ENCODE results near the gene POLR3K.
"Not testable (repeated sequence)": the region's sequence is repeated elsewhere in the genome, so short reads cannot be mapped to it uniquely, and the experiment has no call there.

Gene POLR3K

GRCh38 chr16:63998-64913, 10.8 kb upstream of the POLR3K start:
- DNase-seq (ENCODE audit: low read depth in 2 of 2), result no peak

- DNase-seq (ENCODE audit: low read depth in 2 of 2), result no peak
Measured at GRCh38 chr16:63466-63865, 10.1 kb upstream of the POLR3K start.

GRCh38 chr16:62968-63391, 9.6 kb upstream of the POLR3K start:
- DNase-seq (ENCODE audit: low read depth in 2 of 2), result no peak

GRCh38 chr16:62283-62967, 9.0 kb upstream of the POLR3K start:
- no peak for DNase-seq (ENCODE audit: low read depth in 2 of 2)

- no peak for DNase-seq (ENCODE audit: low read depth in 2 of 2)
Measured at GRCh38 chr16:61879-62281, 8.5 kb upstream of the POLR3K start.

GRCh38 chr16:60929-61878, 7.8 kb upstream of the POLR3K start:
- DNase-seq (ENCODE audit: low read depth in 2 of 2), result no peak

- DNase-seq (ENCODE audit: low read depth in 2 of 2), result no peak
Measured at GRCh38 chr16:60166-60565, 6.8 kb upstream of the POLR3K start.

GRCh38 chr16:59440-60059, 6.1 kb upstream of the POLR3K start:
- no peak for DNase-seq (ENCODE audit: low read depth in 2 of 2)

- DNase-seq (ENCODE audit: low read depth in 2 of 2), result no peak
Measured at GRCh38 chr16:58491-59439, 5.4 kb upstream of the POLR3K start.

- DNase-seq (ENCODE audit: low read depth in 2 of 2), result no peak
Measured at GRCh38 chr16:57711-58110, 4.3 kb upstream of the POLR3K start.

GRCh38 chr16:56231-56927, 3.0 kb upstream of the POLR3K start:
- DNase-seq (ENCODE audit: low read depth in 2 of 2), result no peak

GRCh38 chr16:55571-56136, 2.2 kb upstream of the POLR3K start:
- no peak for DNase-seq (ENCODE audit: low read depth in 2 of 2)

- no peak for DNase-seq (ENCODE audit: low read depth in 2 of 2)
Measured at GRCh38 chr16:54237-54581, 801 bp upstream of the POLR3K start.

- no peak for DNase-seq (ENCODE audit: low read depth in 2 of 2)
Measured at GRCh38 chr16:50769-51591, 2.4 kb downstream of the POLR3K start.

- no peak for DNase-seq (ENCODE audit: low read depth in 2 of 2)
Measured at GRCh38 chr16:47234-47633, 6.2 kb downstream of the POLR3K start.

- DNase-seq (ENCODE audit: low read depth in 2 of 2), result not testable (repeated sequence)
Measured at GRCh38 chr16:46510-46909, 6.9 kb downstream of the POLR3K start.

- no peak for DNase-seq (ENCODE audit: low read depth in 2 of 2)
Measured at GRCh38 chr16:45454-45853, 8.0 kb downstream of the POLR3K start.

- no peak for DNase-seq (ENCODE audit: low read depth in 2 of 2)
Measured at GRCh38 chr16:44655-45054, 8.8 kb downstream of the POLR3K start.

- DNase-seq (ENCODE audit: low read depth in 2 of 2), result no peak
Measured at GRCh38 chr16:43294-43693, 10.1 kb downstream of the POLR3K start.
